Measurements from ENCODE around the gene PKP4. TPM values are rescaled to one million over a fixed set of nuclear protein-coding genes. Genes with fewer than 3 reads are reported as not detected.

Gene PKP4
- total RNA-seq, 1 experiment from 2014 or later = 52.0 TPM

- Mint-ChIP-seq H3K27me3 (ENCODE audit: low read depth) (no peaks in the 10 kb centered on the region; the same call in none of the 2 replicates), H3K4me3 (no peak overlapping the region), H3K27ac (no peak overlapping the region), H3K36me3 (ENCODE audit: insufficient read depth in 1 of 3, low read depth in 3 of 3) (no peaks in the 10 kb centered on the region), H3K9me3 (no peaks in the 10 kb centered on the region), H3K4me1 (peaks cover 12 to 17% of the 10 kb centered on the region in 2 experiments)
- H3K27me3 ChIP-seq (ENCODE audit: insufficient read depth, low read length) = no peaks in the 10 kb centered on the region
- no peak for DNase-seq
- no peaks in the 10 kb centered on the region for H4K20me1 ChIP-seq (ENCODE audit: control insufficient read depth, insufficient read depth, insufficient read length)
- WGBS (ENCODE audit: extremely low coverage, insufficient read length, low lambda C conversion rate) = no CpG with 5 or more reads among the region's 8 CpGs
- H3K23ac ChIP-seq (ENCODE audit: insufficient read length, low read depth, low read length) = no peak overlapping the region
- no peak overlapping the region for H3K14ac ChIP-seq (ENCODE audit: insufficient read depth, low read length)
- H3K23me2 ChIP-seq (ENCODE audit: insufficient read length, low read depth, low read length, poor library complexity, severe bottlenecking) = no peaks in the 10 kb centered on the region
- H3K56ac ChIP-seq (ENCODE audit: insufficient read length, low read depth, low read length) = no peak overlapping the region
- H3K4me2 ChIP-seq (ENCODE audit: insufficient read depth, insufficient read length, low read length) = no peak overlapping the region
- H2BK20ac ChIP-seq (ENCODE audit: low read depth, low read length, poor library complexity, severe bottlenecking) = no peak overlapping the region
- no peaks in the 10 kb centered on the region for H3K79me2 ChIP-seq (ENCODE audit: insufficient read depth, low read length)
- H2BK15ac ChIP-seq (ENCODE audit: low read depth, low read length) = no peak overlapping the region
- H4K8ac ChIP-seq (replicated peaks; ENCODE audit: insufficient read length, low read depth, low read length) = no peak overlapping the region
- no peaks in the 10 kb centered on the region for H3K9me3 ChIP-seq (ENCODE audit: control insufficient read depth, low read depth, low read length)
- no peak overlapping the region for H3T11ph ChIP-seq (ENCODE audit: low read length)
- H3K4me1 ChIP-seq (ENCODE audit: insufficient read depth, low read length) = no peaks in the 10 kb centered on the region
- H2BK12ac ChIP-seq (ENCODE audit: insufficient read length, low read depth, low read length) = no peak overlapping the region
- H2AFZ ChIP-seq (ENCODE audit: low read length) = no peak overlapping the region
- no peak overlapping the region for H4K5ac ChIP-seq (ENCODE audit: insufficient read length, low read depth, low read length)
- no peak overlapping the region for H4K91ac ChIP-seq (ENCODE audit: insufficient read length, low read depth, low read length)
- H2AK5ac ChIP-seq (ENCODE audit: insufficient read length, low read length) = no peak overlapping the region
- no peak overlapping the region for H2BK120ac ChIP-seq (ENCODE audit: low read depth, low read length, poor library complexity, severe bottlenecking)
- no peak overlapping the region for H3K9ac ChIP-seq (ENCODE audit: extremely low read depth, insufficient read length, low read length)
- H3K18ac ChIP-seq (ENCODE audit: insufficient read length, low read depth, low read length) = no peak overlapping the region
- H3K27ac ChIP-seq (ENCODE audit: insufficient read length, low read depth, low read length) = no peak overlapping the region
- no peak overlapping the region for H2BK5ac ChIP-seq (ENCODE audit: insufficient read length, low read length)
- no peak for TF ChIP-seq CTCF (conservative IDR thresholded peaks at IDR 0.05)
- no peak overlapping the region for H3K4ac ChIP-seq (ENCODE audit: low read depth, low read length)
- H3K79me1 ChIP-seq (ENCODE audit: insufficient read depth, low read depth, low read length, poor library complexity, severe bottlenecking) = no peaks in the 10 kb centered on the region
Measured at GRCh38 chr2:158726911-158727592, 270.3 kb downstream of the PKP4 start.
